PC-9 (cell line): ENCODE results near the gene CAMTA1. TPM values are rescaled to one million over a fixed set of nuclear protein-coding genes. Genes with fewer than 3 reads are reported as not detected.

Source experiments
- BruUV-seq: library from RNA; stranded (reverse); fragments of 400-500 nt; replicated peaks from 2 replicates; lab custom pipeline; 2021; lab: Mats Ljungman, UMichigan
- CTCF ChIA-PET: fragments of 300-600 bp; sonication (Branson Sonifier 250); formaldehyde crosslinking; loops from one replicate; lab custom pipeline; 2022; ENCODE audit warnings: antibody characterized with exemption; lab: Charles Lee
- POLR2A ChIA-PET: fragments of 300-600 bp; sonication (Branson Sonifier 250); formaldehyde crosslinking; loops from one replicate; lab custom pipeline; 2022; ENCODE audit warnings: antibody characterized with exemption; ENCODE audit not compliant: unreplicated experiment; lab: Charles Lee
- DNase-seq, 2 experiments: peaks; one replicate each; pipeline versions ENCODE4 v3.0.0 to v3.0.0-alpha.2; 2015 to 2022; ENCODE audit warnings: mixed read lengths in 1 of 2
- H2AFZ ChIP-seq: fragments of 200-600 bp; sonication (generic); 2 replicates; pipeline ENCODE4 v1.8.1; 2017; ENCODE audit warnings: antibody characterized with exemption
- H3F3A ChIP-seq: fragments of 200-600 bp; sonication (generic); 2 replicates; pipeline ENCODE4 v1.8.1; 2017; ENCODE audit warnings: antibody characterized with exemption, mild to moderate bottlenecking, low read depth; ENCODE audit not compliant: insufficient read depth
- H3K27ac ChIP-seq: fragments of 200-600 bp; sonication (generic); 2 replicates; pipeline ENCODE4 v1.6.1; 2016; ENCODE audit warnings: mixed run types
- H3K27me3 ChIP-seq: fragments of 200-600 bp; sonication (generic); 2 replicates; pipeline ENCODE4 v1.6.1; 2016; ENCODE audit warnings: low read depth, mixed run types; ENCODE audit not compliant: insufficient read depth
- H3K36me3 ChIP-seq: fragments of 200-600 bp; sonication (generic); 2 replicates; pipeline ENCODE4 v1.6.1; 2016; ENCODE audit warnings: low read depth, mixed run types
- H3K4me1 ChIP-seq: fragments of 200-600 bp; sonication (generic); replicated peaks from 2 replicates; pipeline ENCODE4 v1.6.1; 2016; ENCODE audit warnings: mixed run types; ENCODE audit not compliant: insufficient read depth
- H3K4me2 ChIP-seq: fragments of 200-600 bp; sonication (generic); 2 replicates; pipeline ENCODE4 v1.6.1; 2017; ENCODE audit warnings: mixed run types
- H3K4me3 ChIP-seq: fragments of 200-600 bp; sonication (generic); 2 replicates; pipeline ENCODE4 v1.6.1; 2016; ENCODE audit warnings: mixed run types
- H3K79me2 ChIP-seq: fragments of 200-600 bp; sonication (generic); 2 replicates; pipeline ENCODE4 v1.6.1; 2017; ENCODE audit warnings: low read depth, mixed run types
- H3K9me2 ChIP-seq: fragments of 200-600 bp; sonication (generic); 2 replicates; pipeline ENCODE4 v1.8.1; 2017; ENCODE audit warnings: mild to moderate bottlenecking; ENCODE audit not compliant: insufficient read depth
- H3K9me3 ChIP-seq: fragments of 200-600 bp; sonication (generic); 2 replicates; pipeline ENCODE4 v1.8.1; 2016; ENCODE audit warnings: low read depth; ENCODE audit not compliant: insufficient read depth
- H4K20me1 ChIP-seq: fragments of 200-600 bp; sonication (generic); 2 replicates; pipeline ENCODE4 v1.8.1; 2017; ENCODE audit not compliant: insufficient read depth
- CTCF ChIP-seq: fragments of 200-600 bp; sonication (generic); conservative IDR thresholded peaks from 2 replicates; pipeline ENCODE4 v1.6.1; 2017; ENCODE audit warnings: mixed run types, antibody characterized with exemption, mild to moderate bottlenecking, moderate library complexity
- EZH2 ChIP-seq: fragments of 200-600 bp; sonication (generic); IDR thresholded peaks from 2 replicates; pipeline ENCODE4 v1.8.0; 2017; ENCODE audit warnings: antibody characterized with exemption, low read depth
- intact Hi-C: fragments of 100-400 bp; cut with micrococcal nuclease; formaldehyde crosslinking; loops from one replicate; pipeline ENCODE4 v1.10.0; 2022; ENCODE audit not compliant: unreplicated experiment
- total RNA-seq: library from RNA; stranded (reverse); gene quantifications from 2 replicates; pipeline ENCODE4 v1.2.3, GENCODE V29; 2021

Gene CAMTA1
- total RNA-seq, 1 experiment from 2014 or later, result 72.3 TPM

GRCh38 chr1:7525338-7526063, 740.2 kb downstream of the CAMTA1 start:
- H3K27me3 ChIP-seq, result peaks cover 39% of the 10 kb centered on the region
- no peaks in the 10 kb centered on the region for H3F3A ChIP-seq
- H3K79me2 ChIP-seq, result no peaks in the 10 kb centered on the region
- no peak for DNase-seq
- no peak overlapping the region for H3K27ac ChIP-seq
- H3K4me3 ChIP-seq, result no peak overlapping the region
- H3K4me2 ChIP-seq, result no peak overlapping the region
- no TSS peak for BruUV-seq
- H4K20me1 ChIP-seq, result no peaks in the 10 kb centered on the region
- no peaks in the 10 kb centered on the region for H3K4me1 ChIP-seq
- H3K36me3 ChIP-seq, result no peaks in the 10 kb centered on the region
- intact Hi-C loops, result no loop called here
- ChIA-PET CTCF (no interaction called here), POLR2A (no interaction called here)
- no peak for TF ChIP-seq CTCF
- TF ChIP-seq EZH2, result no peak
- no peaks in the 10 kb centered on the region for H3K9me3 ChIP-seq
- H2AFZ ChIP-seq, result no peak overlapping the region
- no peaks in the 10 kb centered on the region for H3K9me2 ChIP-seq

GRCh38 chr1:7526196-7526866, 741.1 kb downstream of the CAMTA1 start:
- no peak for TF ChIP-seq CTCF
- no peak for TF ChIP-seq EZH2
- H3K4me3 ChIP-seq, result no peak overlapping the region
- no peaks in the 10 kb centered on the region for H3K9me2 ChIP-seq
- POLR2A ChIA-PET, result no interaction called here
- no peak overlapping the region for H3K4me2 ChIP-seq
- no peaks in the 10 kb centered on the region for H3K9me3 ChIP-seq
- BruUV-seq, result no TSS peak
- intact Hi-C loops, result no loop called here
- DNase-seq, result peak in 1 of 2 experiments; percentile 58
- H3K79me2 ChIP-seq, result no peaks in the 10 kb centered on the region
- CTCF ChIA-PET, result no interaction called here
- no peaks in the 10 kb centered on the region for H3F3A ChIP-seq
- no peaks in the 10 kb centered on the region for H4K20me1 ChIP-seq
- no peak overlapping the region for H2AFZ ChIP-seq
- H3K27ac ChIP-seq, result no peak overlapping the region
- H3K36me3 ChIP-seq, result no peaks in the 10 kb centered on the region
- peaks cover 42% of the 10 kb centered on the region for H3K27me3 ChIP-seq
- H3K4me1 ChIP-seq, result no peaks in the 10 kb centered on the region

GRCh38 chr1:7526867-7527732, 741.8 kb downstream of the CAMTA1 start:
- Histone ChIP-seq H4K20me1 (no peaks in the 10 kb centered on the region), H3K36me3 (no peaks in the 10 kb centered on the region), H3K4me1 (no peaks in the 10 kb centered on the region), H3K79me2 (no peaks in the 10 kb centered on the region), H3K27ac (no peak overlapping the region), H2AFZ (no peak overlapping the region), H3K9me2 (no peaks in the 10 kb centered on the region), H3K9me3 (no peaks in the 10 kb centered on the region), H3F3A (no peaks in the 10 kb centered on the region), H3K27me3 (peaks cover 44% of the 10 kb centered on the region), H3K4me2 (no peak overlapping the region), H3K4me3 (no peak overlapping the region)
- no TSS peak for BruUV-seq
- ChIA-PET CTCF (no interaction called here), POLR2A (no interaction called here)
- intact Hi-C loops, result no loop called here
- no peak for TF ChIP-seq EZH2
- no peak for TF ChIP-seq CTCF
- no peak for DNase-seq
